ENCODE measurements around the gene MEX3A.
A peak's percentile ranks its signal among the peaks of the same experiment; 100 is the strongest.
"Not testable (repeated sequence)": the region's sequence is repeated elsewhere in the genome, so short reads cannot be mapped to it uniquely, and the experiment has no call there.

Gene MEX3A

DNA sequence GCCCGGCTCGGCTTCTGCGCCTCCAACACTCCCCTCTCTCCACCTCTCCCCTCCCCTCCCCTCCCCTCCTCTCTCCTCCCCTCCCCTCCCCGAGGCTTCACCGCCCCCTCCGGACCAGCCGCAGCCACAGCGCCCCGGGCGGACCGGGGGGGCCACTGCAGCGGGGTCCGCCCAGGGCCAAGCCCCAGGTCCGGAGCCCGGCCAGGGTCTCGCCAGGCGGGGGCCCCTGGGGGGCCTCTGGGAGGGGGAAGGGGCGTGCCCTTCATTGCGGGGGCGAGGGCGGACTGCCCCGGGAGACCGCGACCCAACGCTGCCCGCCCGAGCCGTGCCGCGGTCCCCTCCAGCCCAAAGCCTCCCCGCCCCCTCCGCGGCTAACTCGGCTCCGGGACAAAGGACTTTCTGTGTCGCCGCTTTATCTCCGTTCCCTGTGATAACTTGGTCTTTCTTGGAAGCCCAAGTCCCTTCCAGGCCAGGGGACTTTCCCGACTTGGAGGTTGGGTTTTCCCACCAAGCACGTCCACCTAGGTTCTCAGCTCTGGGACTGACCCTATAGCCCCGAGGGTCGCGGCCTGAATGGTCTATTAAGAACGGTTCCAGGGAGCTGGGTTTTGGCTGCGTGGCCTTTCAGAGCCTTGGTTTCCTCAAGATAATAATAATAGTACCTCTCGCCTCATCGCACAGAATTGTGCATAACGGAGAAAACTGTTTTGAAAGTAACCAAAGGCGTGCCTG, 28.3 kb downstream of the MEX3A start, which contains the start of gene UBQLN4:
UBQLN4 (minus strand) TSS at position 31 of the 732 bp plus-strand sequence. CDS start 97 bp downstream, outside the sequence.
- peak; percentile 78 for DNase-seq

DNA sequence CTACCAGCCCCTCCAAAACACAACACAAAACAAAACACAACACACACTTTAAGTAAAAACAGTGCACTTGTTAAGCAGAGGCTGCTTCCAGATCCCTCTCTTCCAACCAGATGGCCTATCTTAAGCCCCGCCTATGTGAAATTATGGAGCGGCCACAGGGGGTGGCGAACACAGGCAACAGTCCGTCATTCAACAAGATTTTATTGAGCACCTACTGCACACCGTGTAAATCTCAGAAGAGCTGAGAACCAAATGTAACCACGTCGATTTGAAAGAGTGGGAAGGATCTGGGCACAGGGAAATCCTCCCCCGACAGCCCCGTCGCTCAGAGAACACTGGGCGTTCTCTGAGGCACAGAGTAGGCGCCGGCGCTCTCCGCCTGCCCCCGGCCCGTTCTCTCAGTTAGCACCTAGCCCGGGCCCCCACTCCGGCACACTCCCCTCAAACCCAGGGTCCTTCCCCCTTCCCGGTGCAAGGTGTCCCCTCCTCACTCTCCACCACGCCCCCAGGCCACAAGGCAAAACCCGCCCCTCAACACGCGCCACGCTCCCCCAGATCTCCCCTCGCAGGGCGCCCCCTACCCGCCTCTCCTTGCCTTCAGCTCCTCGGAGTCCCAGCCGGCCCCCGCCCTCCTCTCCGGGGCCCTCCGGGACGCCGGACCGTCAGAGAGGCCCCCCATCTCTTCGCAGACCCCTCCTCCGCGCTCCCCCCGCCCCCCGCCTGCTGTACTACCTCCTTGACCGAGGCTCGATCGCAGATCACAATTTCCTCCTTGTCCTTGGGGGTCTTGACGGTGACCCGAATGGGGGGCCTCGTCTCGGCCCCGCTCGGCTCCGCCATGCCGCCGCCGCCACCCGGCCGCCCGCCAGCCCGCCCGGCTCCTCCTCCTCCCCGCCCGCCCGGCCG, 29.1 kb downstream of the MEX3A start:
- DNase-seq: peak; percentile 67

- no peak for DNase-seq
These were observed 31.1 kb downstream of the MEX3A start for GRCh38 chr1:156051011-156051725.

- no peak for DNase-seq
These were observed 31.9 kb downstream of the MEX3A start for GRCh38 chr1:156050376-156050775.

DNA sequence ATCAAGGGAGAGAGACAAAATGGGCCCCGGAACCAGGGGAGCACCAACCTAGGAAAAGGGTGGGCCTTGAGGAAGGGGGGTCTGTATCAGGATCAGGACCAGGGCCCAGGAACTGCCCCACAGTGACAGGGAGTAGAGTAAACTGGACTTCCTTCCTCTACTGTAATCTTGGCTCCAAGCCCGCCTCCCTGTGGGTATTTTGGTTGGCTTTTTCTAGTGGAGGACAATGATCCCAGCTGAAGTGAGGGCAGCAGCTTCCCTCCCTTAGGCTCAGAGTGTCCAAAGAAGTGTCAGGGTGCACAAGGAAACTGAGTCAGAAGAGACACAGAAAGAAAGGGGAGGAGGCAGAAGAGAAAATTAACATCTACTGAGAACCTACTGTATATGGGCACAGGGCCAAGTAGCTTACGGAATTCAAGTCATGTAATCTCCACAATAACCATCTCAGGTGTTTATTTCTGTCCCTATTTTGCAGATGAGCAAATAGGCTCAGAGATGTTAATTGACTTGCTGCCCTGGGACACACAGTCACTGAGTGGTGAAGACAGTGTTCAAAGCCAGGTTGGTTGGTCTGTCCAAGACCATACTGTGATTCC, 33.5 kb downstream of the MEX3A start:
- DNase-seq: no peak

DNA sequence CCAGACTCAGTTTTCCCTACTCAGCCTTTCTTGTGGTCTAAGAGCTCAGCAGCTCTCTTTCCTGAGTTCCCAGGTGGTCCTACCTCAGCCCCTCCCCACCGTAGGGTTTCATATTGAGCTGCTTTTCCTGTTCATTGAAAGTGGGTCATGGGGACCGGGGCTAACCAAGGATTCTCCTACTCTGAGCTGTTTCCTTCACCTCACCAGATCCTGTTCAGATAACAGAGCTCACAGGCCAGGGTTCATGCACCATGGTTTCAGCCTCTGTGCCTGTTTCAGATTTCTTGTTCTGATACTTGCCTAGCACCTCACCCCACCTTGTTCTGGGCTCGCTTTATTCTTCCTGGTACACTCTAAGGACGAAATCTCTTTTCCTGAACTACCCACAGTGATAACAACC, 37.2 kb downstream of the MEX3A start:
- DNase-seq: no peak

DNA sequence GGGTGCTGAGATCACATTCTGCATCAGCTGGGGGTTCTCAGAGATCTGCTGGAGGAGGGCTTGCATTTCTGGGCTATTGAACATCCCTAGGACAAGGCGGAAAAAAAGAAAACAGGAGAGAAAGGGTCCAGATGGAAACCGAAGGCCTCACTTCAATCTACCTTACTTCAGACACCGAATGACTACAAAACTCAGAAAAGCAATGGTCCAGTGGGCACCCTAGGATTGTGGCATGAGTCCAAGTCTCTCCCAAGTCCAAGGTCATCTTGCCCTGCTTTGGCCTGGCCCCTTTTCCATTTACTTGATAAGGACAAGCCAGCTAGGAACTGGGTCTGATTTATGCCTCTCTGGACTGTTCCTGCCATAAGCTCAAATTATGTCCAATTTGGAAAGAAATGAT, 39.4 kb downstream of the MEX3A start:
- no peak for DNase-seq

- not testable (repeated sequence) for DNase-seq
These were observed 47.3 kb downstream of the MEX3A start for GRCh38 chr1:156034991-156035390.

GRCh38 chr1:156033011-156033410, 49.3 kb downstream of the MEX3A start:
- no peak for DNase-seq

DNA sequence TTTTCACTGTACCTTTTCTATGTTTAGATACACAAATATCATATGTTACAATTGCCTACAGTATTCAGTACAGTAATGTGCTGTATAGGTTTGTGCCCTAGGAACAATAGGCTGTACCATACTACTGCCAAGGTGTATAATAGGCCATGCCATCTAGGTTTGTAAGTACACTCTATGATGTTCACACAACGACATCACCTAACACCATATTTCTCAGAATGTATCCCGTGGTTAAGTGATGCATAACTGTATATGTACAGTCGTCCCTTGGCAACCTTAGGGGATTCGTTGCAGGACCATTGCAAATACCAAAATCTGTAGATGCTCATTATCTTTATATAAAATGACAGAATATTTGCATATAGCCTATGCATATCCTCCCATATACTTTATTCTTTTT, 55.7 kb downstream of the MEX3A start:
- no peak for DNase-seq

DNA sequence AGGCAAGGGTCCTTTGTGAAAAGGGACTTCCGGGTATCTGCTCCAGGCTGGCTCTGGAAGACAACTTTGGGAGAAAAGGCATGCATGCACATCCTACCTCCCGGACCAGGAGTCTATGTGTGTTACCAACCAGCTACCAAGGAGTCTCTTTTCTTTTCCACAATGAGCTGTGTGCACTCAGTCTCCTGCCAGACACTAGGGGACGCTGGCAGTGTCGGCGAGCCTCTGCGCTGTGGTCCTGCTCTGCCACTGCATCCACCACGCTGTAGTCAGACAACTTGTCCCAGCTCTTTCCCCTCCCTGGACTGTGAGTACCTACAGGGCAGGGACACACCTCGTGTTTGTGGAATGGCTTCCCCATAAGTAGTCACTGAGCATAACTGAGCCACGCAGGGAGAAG, 56.4 kb downstream of the MEX3A start:
- DNase-seq: no peak

DNA sequence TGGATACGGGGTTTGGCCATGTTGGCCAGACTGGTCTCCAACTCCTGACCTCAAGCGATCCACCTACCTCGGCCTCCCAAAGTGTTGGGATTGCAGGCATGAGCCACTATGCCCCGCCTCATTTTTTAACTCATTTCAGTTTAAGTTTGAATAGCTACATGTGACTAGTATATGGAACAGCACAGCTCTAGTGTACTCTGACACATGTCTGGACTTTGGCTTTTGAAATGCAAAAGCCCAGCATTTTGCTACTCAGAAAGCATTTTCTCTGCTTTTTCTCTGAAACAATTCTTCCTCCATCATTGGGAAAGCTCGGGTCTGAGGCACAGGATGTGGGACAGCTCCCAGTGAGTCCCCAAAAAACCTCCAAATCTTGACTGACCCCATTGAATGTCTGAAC, 57.5 kb downstream of the MEX3A start:
- no peak for DNase-seq
